ENCODE measurements around the gene LGI4. TPM values are rescaled to one million over a fixed set of nuclear protein-coding genes. Genes with fewer than 3 reads are reported as not detected.
A peak's percentile ranks its signal among the peaks of the same experiment; 100 is the strongest.

The LGI4 gene
- total and polyA plus RNA-seq, 4 donors: 0.18 to 1.5 (median 1.1) TPM

- Histone ChIP-seq H3K4me3 (ENCODE audit: low read depth in 1 of 3, low read length in 3 of 3) (peak overlapping the region in 1 of 3 donors; percentile 93), H3K27me3 (ENCODE audit: control insufficient read depth in 4 of 4, insufficient read depth in 4 of 4, low read length in 3 of 4) (no peaks in the 10 kb centered on the region), H3K27ac (ENCODE audit: low read depth in 1 of 2, low read length in 2 of 2) (no peak overlapping the region), H3K4me1 (ENCODE audit: control insufficient read depth in 4 of 4, insufficient read depth in 4 of 4, low read length in 3 of 4) (peaks cover 4 to 19% (median 15%) of the 10 kb centered on the region in 4 donors), H3K36me3 (ENCODE audit: control insufficient read depth in 4 of 4, insufficient read depth in 3 of 4, low read depth in 1 of 4, low read length in 3 of 4) (no peaks in the 10 kb centered on the region), H3K9ac (ENCODE audit: low read depth in 1 of 2, low read length in 2 of 2) (peak overlapping the region in 1 of 2 donors; percentile 90), H3K9me3 (ENCODE audit: control insufficient read depth in 4 of 4, low read length in 3 of 4) (no peaks in the 10 kb centered on the region)
- TF ChIP-seq RXRA (IDR thresholded peaks at IDR 0.05): no peak
- no peak for TF ChIP-seq HNF4A (conservative IDR thresholded peaks at IDR 0.05)
- no peak for TF ChIP-seq CTCF (IDR thresholded peaks at IDR 0.05; ENCODE audit: low read depth, low read length, missing input control)
- TF ChIP-seq ATF3 (IDR thresholded peaks at IDR 0.05): no peak
- no peak for TF ChIP-seq ZBTB33 (IDR thresholded peaks at IDR 0.05)
- TF ChIP-seq SP1 (IDR thresholded peaks at IDR 0.05): no peak
- no peak for TF ChIP-seq EGR1 (IDR thresholded peaks at IDR 0.05; ENCODE audit: low read depth in 2 of 2)
- no peak for TF ChIP-seq RAD21 (IDR thresholded peaks at IDR 0.05)
- no peak for TF ChIP-seq FOXA1 (IDR thresholded peaks at IDR 0.05)
- TF ChIP-seq REST (IDR thresholded peaks at IDR 0.05): no peak
- no peak for TF ChIP-seq GABPA (IDR thresholded peaks at IDR 0.05 in 1 of 2, conservative IDR thresholded peaks at IDR 0.05 in 1 of 2)
- TF ChIP-seq HNF4G (IDR thresholded peaks at IDR 0.05): no peak
- no peak for TF ChIP-seq JUND (IDR thresholded peaks at IDR 0.05)
- no peak for TF ChIP-seq TAF1 (conservative IDR thresholded peaks at IDR 0.05)
- no peak for TF ChIP-seq YY1 (IDR thresholded peaks at IDR 0.05)
- no peak for TF ChIP-seq NR2F2 (IDR thresholded peaks at IDR 0.05)
- TF ChIP-seq MAX (IDR thresholded peaks at IDR 0.05): no peak
- TF ChIP-seq FOXA2 (IDR thresholded peaks at IDR 0.05): no peak
- no peak for DNase-seq (ENCODE audit: low spot score)
- 75% methylated on average over 5 of the region's 5 CpGs for WGBS
Observed at GRCh38 chr19:35123573-35123972, 11.3 kb downstream of the LGI4 start.
